Caco-2 (cell line): ENCODE measurements around the gene PIM2. TPM values are rescaled to one million over a fixed set of nuclear protein-coding genes. Genes with fewer than 3 reads are reported as not detected.

Experiments used
- BruUV-seq: library from RNA; stranded (reverse); fragments of 400-500 nt; replicated peaks from 2 replicates; lab custom pipeline; 2021; lab: Mats Ljungman, UMichigan
- CTCF ChIA-PET: fragments of 300-600 bp; sonication (Branson Sonifier 250); formaldehyde crosslinking; loops from one replicate; lab custom pipeline; 2022; ENCODE audit warnings: antibody characterized with exemption; lab: Charles Lee
- POLR2A ChIA-PET: fragments of 300-600 bp; sonication (Branson Sonifier 250); formaldehyde crosslinking; loops from one replicate; lab custom pipeline; 2022; ENCODE audit warnings: antibody characterized with exemption; lab: Charles Lee
- DNase-seq, 2 experiments: peaks; one replicate each; pipeline versions ENCODE4 v3.0.0 to v3.0.0-alpha.2; 2020 to 2022
- H3K27me3 ChIP-seq: replicated peaks from 2 replicates; pipeline ENCODE4 v1.6.0; 2011; ENCODE audit warnings: low read length; ENCODE audit not compliant: control insufficient read depth, insufficient read depth
- H3K36me3 ChIP-seq: 2 replicates; pipeline ENCODE4 v1.5.1; 2011; ENCODE audit warnings: low read length; ENCODE audit not compliant: control insufficient read depth, insufficient read depth
- H3K4me1 ChIP-seq: fragments of 250-450 bp; sonication (Bioruptor Pico); 2 replicates; pipeline ENCODE4 v1.5.1; 2020; ENCODE audit warnings: mild to moderate bottlenecking
- H3K4me3 ChIP-seq: 2 replicates; pipeline ENCODE4 v1.5.1; 2011; ENCODE audit warnings: low read depth, mild to moderate bottlenecking, control low read depth, low read length
- H3K9me3 ChIP-seq: fragments of 250-450 bp; sonication (Bioruptor Pico); 2 replicates; pipeline ENCODE4 v1.5.1; 2020; ENCODE audit warnings: mild to moderate bottlenecking, moderate library complexity
- H3K27ac Mint-ChIP-seq: one replicate; pipeline ENCODE4 v1.8.0; 2022; ENCODE audit warnings: mixed read lengths; ENCODE audit not compliant: unreplicated experiment
- H3K27me3 Mint-ChIP-seq: one replicate; pipeline ENCODE4 v1.8.0; 2022; ENCODE audit warnings: mixed read lengths; ENCODE audit not compliant: insufficient read depth, unreplicated experiment
- H3K36me3 Mint-ChIP-seq: one replicate; pipeline ENCODE4 v1.8.0; 2022; ENCODE audit warnings: mild to moderate bottlenecking, mixed read lengths; ENCODE audit not compliant: insufficient read depth, unreplicated experiment
- H3K4me1 Mint-ChIP-seq: one replicate; pipeline ENCODE4 v1.8.0; 2022; ENCODE audit warnings: low read depth, mixed read lengths; ENCODE audit not compliant: unreplicated experiment
- H3K4me3 Mint-ChIP-seq: one replicate; pipeline ENCODE4 v1.8.0; 2022; ENCODE audit warnings: mild to moderate bottlenecking, moderate library complexity, mixed read lengths; ENCODE audit not compliant: unreplicated experiment
- H3K9me3 Mint-ChIP-seq: one replicate; pipeline ENCODE4 v1.8.0; 2022; ENCODE audit warnings: mixed read lengths; ENCODE audit not compliant: unreplicated experiment
- intact Hi-C: fragments of 100-400 bp; cut with micrococcal nuclease; formaldehyde crosslinking; loops from one replicate; pipeline ENCODE4 v1.10.0; 2022; ENCODE audit not compliant: unreplicated experiment
- total RNA-seq: library from RNA; stranded (reverse); gene quantifications from 2 replicates; pipeline ENCODE4 v1.2.3, GENCODE V29; 2022
- TF ChIP-seq, protein P1 (sequence below), 2 experiments: fragments of 200-600 bp in 1 of 2; IDR thresholded peaks; 1 replicate in 1 of 2; 2 replicates in 1 of 2; pipeline versions ENCODE4 v1.5.1 to v1.8.0; 2011 to 2022; ENCODE audit warnings: antibody characterized with exemption in 1 of 2, control low read depth in 1 of 2, inconsistent platforms in 1 of 2, low read depth in 1 of 2, low read length in 1 of 2, mild to moderate bottlenecking in 1 of 2, moderate library complexity in 1 of 2; ENCODE audit not compliant: insufficient read depth in 1 of 2, severe bottlenecking in 1 of 2, unreplicated experiment in 1 of 2

The PIM2 gene
- total RNA-seq, 1 experiment from 2014 or later: 12.0 TPM

DNA sequence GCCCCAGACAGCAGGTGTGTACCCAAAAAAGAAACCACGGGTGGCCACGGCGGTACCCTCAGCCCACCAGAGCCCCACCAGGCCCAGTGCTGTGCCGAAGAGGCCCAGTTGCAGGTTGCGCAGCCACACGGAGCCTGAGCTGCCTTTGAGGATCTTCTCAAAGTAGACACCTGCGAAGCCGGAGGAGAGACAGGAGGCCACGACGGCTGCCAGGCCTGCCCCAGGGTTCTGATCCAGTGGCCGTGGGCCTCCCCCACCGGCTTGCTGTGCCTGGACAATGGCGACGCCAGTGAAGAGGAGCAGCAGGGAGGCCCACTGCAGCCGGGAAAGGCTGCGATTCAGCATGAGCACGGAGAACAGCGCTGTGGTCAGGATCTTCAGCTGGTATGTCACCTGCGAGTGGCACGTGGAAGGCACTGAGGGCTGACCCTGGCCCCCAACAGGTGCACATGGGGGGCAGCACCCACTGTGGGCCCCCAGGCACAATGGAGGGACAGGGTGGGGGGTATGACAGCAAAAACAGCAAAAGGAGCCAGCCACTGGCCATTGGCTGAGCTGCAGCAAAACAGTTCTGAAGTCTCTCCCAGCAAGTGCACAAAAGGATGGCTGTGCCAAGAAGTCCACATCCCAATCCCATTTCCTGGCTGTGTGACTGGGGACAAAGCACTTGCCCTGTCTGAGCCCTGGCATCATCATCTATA is 13.6 kb downstream of the PIM2 start:
- no peaks in the 10 kb centered on the region for H3K9me3 Mint-ChIP-seq
- CTCF ChIA-PET: no interaction called here

DNA sequence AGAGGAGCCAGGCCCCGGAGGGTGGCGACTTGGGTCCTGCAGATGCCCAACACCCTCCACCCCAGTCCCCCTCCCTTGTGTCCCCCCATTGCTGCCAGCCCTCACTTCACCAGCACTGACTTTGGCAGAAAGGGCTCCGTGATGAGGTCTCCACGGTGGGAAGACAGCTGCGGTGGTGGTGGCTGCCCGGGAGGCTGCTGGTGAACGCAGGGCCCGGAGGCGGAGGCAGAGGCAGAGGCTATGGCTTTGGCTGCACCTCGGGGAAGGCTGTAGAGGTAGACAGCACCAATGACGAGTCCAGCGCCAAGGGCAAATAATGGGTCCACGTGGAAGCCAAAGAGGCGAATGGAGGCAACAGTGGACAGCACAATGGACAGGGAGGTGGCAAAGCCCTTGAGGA is 14.2 kb downstream of the PIM2 start:
- H3K27me3 Mint-ChIP-seq: no peaks in the 10 kb centered on the region
- intact Hi-C loops: no loop called here

More for the DNA sequence above, 13.6 kb downstream of the PIM2 start:
- POLR2A ChIA-PET: no interaction called here
- Histone ChIP-seq H3K9me3 (no peaks in the 10 kb centered on the region), H3K36me3 (no peaks in the 10 kb centered on the region; the same call in 1 of the 2 replicates), H3K4me1 (no peaks in the 10 kb centered on the region), H3K27me3 (no peaks in the 10 kb centered on the region), H3K4me3 (no peak overlapping the region)
- no peak overlapping the region for H3K27ac Mint-ChIP-seq
- H3K4me3 Mint-ChIP-seq: no peak overlapping the region
- DNase-seq: no peak
- TF ChIP-seq, protein P1, sequence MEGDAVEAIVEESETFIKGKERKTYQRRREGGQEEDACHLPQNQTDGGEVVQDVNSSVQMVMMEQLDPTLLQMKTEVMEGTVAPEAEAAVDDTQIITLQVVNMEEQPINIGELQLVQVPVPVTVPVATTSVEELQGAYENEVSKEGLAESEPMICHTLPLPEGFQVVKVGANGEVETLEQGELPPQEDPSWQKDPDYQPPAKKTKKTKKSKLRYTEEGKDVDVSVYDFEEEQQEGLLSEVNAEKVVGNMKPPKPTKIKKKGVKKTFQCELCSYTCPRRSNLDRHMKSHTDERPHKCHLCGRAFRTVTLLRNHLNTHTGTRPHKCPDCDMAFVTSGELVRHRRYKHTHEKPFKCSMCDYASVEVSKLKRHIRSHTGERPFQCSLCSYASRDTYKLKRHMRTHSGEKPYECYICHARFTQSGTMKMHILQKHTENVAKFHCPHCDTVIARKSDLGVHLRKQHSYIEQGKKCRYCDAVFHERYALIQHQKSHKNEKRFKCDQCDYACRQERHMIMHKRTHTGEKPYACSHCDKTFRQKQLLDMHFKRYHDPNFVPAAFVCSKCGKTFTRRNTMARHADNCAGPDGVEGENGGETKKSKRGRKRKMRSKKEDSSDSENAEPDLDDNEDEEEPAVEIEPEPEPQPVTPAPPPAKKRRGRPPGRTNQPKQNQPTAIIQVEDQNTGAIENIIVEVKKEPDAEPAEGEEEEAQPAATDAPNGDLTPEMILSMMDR (IDR thresholded peaks at IDR 0.05; ENCODE audit: insufficient read depth in 1 of 2, low read depth in 1 of 2, low read length in 1 of 2, severe bottlenecking in 1 of 2, unreplicated experiment in 1 of 2): no peak
- peaks cover 53% of the 10 kb centered on the region for H3K36me3 Mint-ChIP-seq
- intact Hi-C loops: no loop called here
- no TSS peak for BruUV-seq
- no peaks in the 10 kb centered on the region for H3K4me1 Mint-ChIP-seq
- H3K27me3 Mint-ChIP-seq: no peaks in the 10 kb centered on the region

GRCh38 chrX:48904180-48904579 is 14.6 kb downstream of the PIM2 start:
- Histone ChIP-seq H3K4me3 (no peak overlapping the region), H3K4me1 (no peaks in the 10 kb centered on the region), H3K36me3 (no peaks in the 10 kb centered on the region; the same call in 1 of the 2 replicates), H3K9me3 (no peaks in the 10 kb centered on the region), H3K27me3 (no peaks in the 10 kb centered on the region)
- DNase-seq: no peak
- H3K4me1 Mint-ChIP-seq: no peaks in the 10 kb centered on the region
- no peak overlapping the region for H3K4me3 Mint-ChIP-seq
- no peaks in the 10 kb centered on the region for H3K27me3 Mint-ChIP-seq
- no peak overlapping the region for H3K27ac Mint-ChIP-seq
- BruUV-seq: no TSS peak
- no peaks in the 10 kb centered on the region for H3K9me3 Mint-ChIP-seq
- TF ChIP-seq, protein P1 (IDR thresholded peaks at IDR 0.05; ENCODE audit: insufficient read depth in 1 of 2, low read depth in 1 of 2, low read length in 1 of 2, severe bottlenecking in 1 of 2, unreplicated experiment in 1 of 2): no peak
- H3K36me3 Mint-ChIP-seq: peaks cover 52% of the 10 kb centered on the region
- CTCF ChIA-PET: no interaction called here
- POLR2A ChIA-PET: interaction anchor here (0.6 kb wide), 1 partner anchor 13 kb away, joined by 5 read pairs; no protein-coding TSS in a partner anchor
- intact Hi-C loops: no loop called here

More for the DNA sequence above, 14.2 kb downstream of the PIM2 start:
- H3K36me3 Mint-ChIP-seq: peaks cover 52% of the 10 kb centered on the region
- TF ChIP-seq, protein P1 (IDR thresholded peaks at IDR 0.05; ENCODE audit: insufficient read depth in 1 of 2, low read depth in 1 of 2, low read length in 1 of 2, severe bottlenecking in 1 of 2, unreplicated experiment in 1 of 2): no peak
- Histone ChIP-seq H3K9me3 (no peaks in the 10 kb centered on the region), H3K27me3 (no peaks in the 10 kb centered on the region), H3K4me1 (no peaks in the 10 kb centered on the region), H3K36me3 (no peaks in the 10 kb centered on the region; the same call in 1 of the 2 replicates), H3K4me3 (no peak overlapping the region)
- ChIA-PET CTCF (no interaction called here), POLR2A (interaction anchor here (0.6 kb wide), 1 partner anchor 13 kb away, joined by 5 read pairs; no protein-coding TSS in a partner anchor)
- BruUV-seq: no TSS peak
- no peaks in the 10 kb centered on the region for H3K9me3 Mint-ChIP-seq
- H3K4me3 Mint-ChIP-seq: no peak overlapping the region
- DNase-seq: no peak
- no peak overlapping the region for H3K27ac Mint-ChIP-seq
- no peaks in the 10 kb centered on the region for H3K4me1 Mint-ChIP-seq
